ENCODE measurements around the gene ADAMTSL4. TPM values are rescaled to one million over a fixed set of nuclear protein-coding genes. Genes with fewer than 3 reads are reported as not detected.

Gene ADAMTSL4
- total and polyA plus RNA-seq, 9 of the 15 experiments (the other 6 are each of a cell fraction or from before 2014, with no cell fraction given): 12.7 to 212 (median 35.6) TPM

GRCh38 chr1:150561254-150561973 is 12.2 kb downstream of the ADAMTSL4 start (continued):
- TF ChIP-seq ETV5 (CRISPR knock-in tag; IDR thresholded peaks at IDR 0.05; ENCODE audit: low read depth): no peak
- peak; percentile 53 to 70; a peak in 3 of 4 replicates for TF ChIP-seq UBTF (IDR thresholded peaks at IDR 0.05; ENCODE audit: borderline replicate concordance in 1 of 2, low read depth in 2 of 2, low read length in 2 of 2)
- TF ChIP-seq ASH1L (IDR thresholded peaks at IDR 0.05; ENCODE audit: borderline replicate concordance, low read depth, partially characterized antibody): no peak
- TF ChIP-seq ZNF23 (CRISPR knock-in tag; IDR thresholded peaks at IDR 0.05): no peak
- TF ChIP-seq MAFF (IDR thresholded peaks at IDR 0.05; ENCODE audit: low read length): no peak
- no peak for TF ChIP-seq DACH1 (IDR thresholded peaks at IDR 0.05; ENCODE audit: partially characterized antibody)
- TF ChIP-seq KAT2B (IDR thresholded peaks at IDR 0.05; ENCODE audit: low read depth, low read length): no peak
- TF ChIP-seq ZNF217 (CRISPR knock-in tag; IDR thresholded peaks at IDR 0.05): no peak
- TF ChIP-seq POLR2AphosphoS2 (IDR thresholded peaks at IDR 0.05; ENCODE audit: low read length): peak; percentile 83; the same call in 1 of the 2 replicates
- TF ChIP-seq POLR2H (tag; IDR thresholded peaks at IDR 0.05; ENCODE audit: low read depth): peak; percentile 59; the same call in 1 of the 2 replicates
- TF ChIP-seq HMG20B (CRISPR knock-in tag; IDR thresholded peaks at IDR 0.05): no peak
- no peak for TF ChIP-seq ZNF175 (CRISPR knock-in tag; IDR thresholded peaks at IDR 0.05; ENCODE audit: low read depth)
- no peak for TF ChIP-seq ZNF431 (CRISPR knock-in tag; IDR thresholded peaks at IDR 0.05)
- no peak for TF ChIP-seq BCL6 (CRISPR knock-in tag; IDR thresholded peaks at IDR 0.05)
- no peak for TF ChIP-seq NCOA4 (IDR thresholded peaks at IDR 0.05; ENCODE audit: partially characterized antibody)
- peak; percentile 35 for TF ChIP-seq TBP (optimal IDR thresholded peaks at IDR 0.05; ENCODE audit: low read depth, low read length)
- TF ChIP-seq E2F1 (CRISPR knock-in tag; IDR thresholded peaks at IDR 0.05): no peak; the same call in 1 of the 2 replicates
- no peak for TF ChIP-seq CCAR2 (IDR thresholded peaks at IDR 0.05; ENCODE audit: low read depth, low read length)
- no peak for TF ChIP-seq KHSRP (IDR thresholded peaks at IDR 0.05)
- TF ChIP-seq ESRRA (IDR thresholded peaks at IDR 0.05; ENCODE audit: borderline replicate concordance, low read depth): 0 out of 2 replicates have a peak, but pooled peaks have one; percentile 7
- no peak for TF ChIP-seq CGGBP1 (CRISPR knock-in tag; IDR thresholded peaks at IDR 0.05)
- no peak for TF ChIP-seq TFE3 (CRISPR knock-in tag; IDR thresholded peaks at IDR 0.05)
- TF ChIP-seq SUPT5H (IDR thresholded peaks at IDR 0.05): peak; percentile 29

All from K562 (cell line).